Measurements from ENCODE around the gene BARX1.
"Not testable (repeated sequence)": the region's sequence is repeated elsewhere in the genome, so short reads cannot be mapped to it uniquely, and the experiment has no call there.

Gene BARX1

DNA sequence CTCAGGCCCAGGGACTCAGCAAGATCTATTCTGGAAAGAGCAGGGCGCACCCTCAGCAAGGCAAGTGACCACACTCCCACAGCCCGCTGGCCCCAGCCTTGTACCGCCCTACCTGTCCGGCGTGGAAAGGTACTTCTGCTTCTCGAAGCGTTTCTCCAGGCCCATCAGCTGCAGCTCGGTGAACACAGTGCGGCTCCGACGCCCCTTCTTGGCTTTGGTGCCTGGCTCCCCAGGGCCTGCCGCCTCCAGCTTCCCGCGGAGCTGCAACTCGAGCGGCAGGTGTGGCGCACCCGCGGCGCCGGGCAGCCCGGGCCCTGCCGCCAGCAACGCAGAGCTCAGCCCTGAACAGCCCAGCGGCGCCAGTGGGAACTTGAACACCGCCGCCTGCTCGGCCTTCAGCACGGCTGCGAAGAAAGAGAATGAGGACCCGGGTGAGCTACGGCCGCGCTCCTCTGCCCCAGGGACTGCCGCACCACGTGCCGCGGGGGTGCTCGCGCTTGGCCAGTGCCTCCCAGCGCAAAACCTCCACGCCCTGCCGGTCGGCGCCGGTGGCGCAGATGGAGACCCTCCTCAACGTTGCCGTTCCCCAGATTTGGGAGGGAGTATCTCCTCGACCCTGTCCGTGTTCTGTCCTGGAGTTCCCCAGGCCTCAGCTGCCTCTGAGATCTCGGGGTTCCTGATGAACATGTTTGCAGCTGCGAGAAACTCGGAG, 2.2 kb downstream of the BARX1 start:
- in situ Hi-C loops (cut with MboI; ENCODE audit: low sequenced_read_pairs) = no loop called here

DNA sequence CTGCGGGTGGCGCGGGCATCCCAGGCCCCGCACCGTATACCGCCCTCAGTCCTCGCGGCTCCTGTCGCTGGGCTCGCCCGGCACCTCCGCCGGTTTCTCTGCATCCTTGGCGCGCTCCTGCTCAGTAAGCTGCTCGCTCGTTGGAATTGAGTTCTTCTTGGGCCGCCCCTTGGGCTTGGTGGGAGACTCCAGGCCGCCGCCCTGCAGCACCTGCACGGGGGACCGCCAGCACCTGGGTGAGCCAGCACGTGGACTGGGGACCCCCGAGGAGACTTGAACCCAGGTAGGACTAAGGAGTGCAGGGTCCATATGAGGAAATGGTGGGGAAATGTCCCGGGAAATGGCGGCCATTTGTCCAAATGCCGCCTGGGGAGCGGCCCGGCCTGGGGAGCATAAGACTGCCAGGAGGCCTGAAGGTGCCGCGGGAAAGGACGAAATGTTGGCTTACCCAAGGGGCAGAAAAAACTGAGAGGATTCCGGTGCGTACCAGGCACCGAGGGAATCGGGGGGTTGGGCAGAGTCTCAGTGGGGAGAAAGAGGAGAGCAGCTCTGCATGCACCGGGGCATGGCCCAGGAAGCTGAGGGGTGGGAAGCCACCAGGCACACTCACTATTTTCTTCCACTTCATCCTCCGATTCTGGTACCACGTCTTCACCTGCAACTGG, 2.9 kb downstream of the BARX1 start:
- in situ Hi-C loops (cut with MboI; ENCODE audit: low sequenced_read_pairs) = no loop called here

DNA sequence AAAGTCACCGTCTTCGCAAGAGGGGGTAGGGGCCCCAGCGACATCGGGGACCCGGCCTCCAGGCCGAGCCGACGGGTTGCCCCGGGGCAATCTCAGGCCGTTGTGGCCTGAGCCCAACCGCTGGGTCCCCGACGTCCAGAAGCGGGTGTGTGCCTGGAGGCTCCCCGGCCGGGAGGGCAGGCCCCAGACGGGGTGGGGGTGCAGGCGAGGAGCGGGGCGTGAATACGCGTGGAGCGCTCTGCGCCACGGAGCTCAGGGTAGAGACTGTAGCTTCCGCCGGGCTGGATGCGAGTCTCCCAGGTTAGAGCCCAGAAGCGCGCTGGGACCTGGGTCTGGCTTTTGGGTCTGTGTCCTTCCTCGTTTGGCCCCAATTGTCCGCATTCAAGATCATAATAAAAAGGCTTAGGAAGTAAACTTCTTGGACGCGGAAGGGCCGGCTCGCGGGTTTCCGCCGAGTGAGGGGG, 3.5 kb downstream of the BARX1 start:
- in situ Hi-C loops (cut with MboI; ENCODE audit: low sequenced_read_pairs) = no loop called here

DNA sequence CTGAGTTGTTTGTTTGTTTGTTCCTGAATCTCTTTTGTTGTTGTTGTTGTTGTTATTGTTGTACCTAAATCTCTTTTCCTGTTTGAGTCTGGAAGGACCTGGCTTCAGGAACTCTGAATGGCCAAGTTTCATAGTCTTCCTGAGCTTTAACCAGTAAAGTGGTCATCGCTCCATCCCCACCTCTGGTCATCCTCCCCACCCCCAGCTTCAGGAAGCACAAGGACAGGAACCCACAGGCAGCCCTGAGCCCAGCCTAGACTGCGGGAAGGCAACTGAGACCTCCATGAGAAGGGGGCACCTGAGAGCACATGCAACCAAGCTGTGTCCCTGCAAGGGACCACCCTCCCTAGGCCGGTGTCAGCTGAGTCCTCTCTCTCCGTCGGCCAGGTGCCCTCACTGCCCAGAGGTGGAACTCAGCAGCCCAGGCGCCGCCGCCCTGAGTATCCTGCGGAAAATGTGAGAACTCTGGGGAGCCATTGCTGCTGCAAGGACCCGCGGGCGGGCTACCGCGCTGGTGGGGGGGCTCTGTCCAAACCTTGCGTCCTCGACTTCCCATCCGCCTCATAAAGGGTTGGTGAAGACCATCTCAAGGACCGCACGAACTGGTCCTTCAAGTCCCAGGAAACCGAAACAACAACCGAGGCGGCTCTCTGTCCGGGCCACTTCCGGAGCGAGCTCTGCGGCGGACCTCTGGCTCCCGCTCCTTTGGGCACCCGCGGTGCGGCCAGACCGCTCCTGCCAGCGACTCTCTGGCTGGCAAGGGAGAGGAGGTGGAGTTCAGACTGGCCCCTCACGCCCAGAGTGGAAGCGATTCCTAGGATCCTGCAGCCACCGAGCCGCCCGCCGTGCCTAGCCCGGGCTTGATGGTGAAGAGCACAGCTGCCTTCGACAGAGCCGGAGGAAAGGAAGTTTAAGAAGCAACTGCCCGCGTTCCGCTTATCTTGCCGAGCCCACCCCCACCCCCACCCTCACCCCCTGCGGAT, 4.2 kb downstream of the BARX1 start:
- in situ Hi-C loops (cut with MboI; ENCODE audit: low sequenced_read_pairs) = no loop called here

DNA sequence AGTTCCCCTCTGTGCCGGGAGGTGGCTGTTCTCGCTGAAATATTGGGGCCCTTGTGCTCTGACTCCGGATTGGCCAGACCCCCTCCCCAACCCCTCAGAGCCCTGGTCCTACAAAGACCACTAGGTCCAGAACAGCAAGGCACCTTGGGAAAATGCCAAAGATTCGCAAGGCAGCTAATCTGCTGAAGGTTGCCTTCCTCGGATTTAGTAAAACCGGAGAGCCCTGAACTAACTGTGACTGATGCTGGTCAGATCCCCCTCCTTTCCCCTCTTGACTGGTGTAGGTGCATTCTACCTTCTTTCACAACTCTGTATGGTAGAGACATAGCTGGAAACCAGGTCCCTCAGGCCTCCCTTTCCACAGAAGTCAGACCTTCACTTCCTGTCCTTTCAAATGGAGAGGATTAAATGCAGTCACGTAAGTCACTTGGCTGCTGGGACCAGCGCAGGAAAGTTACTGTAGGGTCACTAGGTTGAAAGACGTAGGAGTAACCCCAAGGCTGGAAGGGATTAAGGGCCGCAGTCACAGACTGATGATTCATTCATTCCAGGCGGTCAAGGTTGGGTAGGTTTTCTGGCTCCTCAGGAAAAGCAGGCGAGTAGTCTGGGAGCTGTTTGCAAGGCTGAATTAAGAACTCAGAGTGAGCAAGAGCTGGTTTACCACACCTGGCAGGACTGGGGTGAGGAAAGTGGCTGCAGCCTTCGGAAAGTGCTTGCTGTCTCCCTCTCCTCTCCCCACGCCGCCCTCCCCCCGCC, 5.3 kb downstream of the BARX1 start:
- in situ Hi-C loops (cut with MboI; ENCODE audit: low sequenced_read_pairs) = no loop called here

DNA sequence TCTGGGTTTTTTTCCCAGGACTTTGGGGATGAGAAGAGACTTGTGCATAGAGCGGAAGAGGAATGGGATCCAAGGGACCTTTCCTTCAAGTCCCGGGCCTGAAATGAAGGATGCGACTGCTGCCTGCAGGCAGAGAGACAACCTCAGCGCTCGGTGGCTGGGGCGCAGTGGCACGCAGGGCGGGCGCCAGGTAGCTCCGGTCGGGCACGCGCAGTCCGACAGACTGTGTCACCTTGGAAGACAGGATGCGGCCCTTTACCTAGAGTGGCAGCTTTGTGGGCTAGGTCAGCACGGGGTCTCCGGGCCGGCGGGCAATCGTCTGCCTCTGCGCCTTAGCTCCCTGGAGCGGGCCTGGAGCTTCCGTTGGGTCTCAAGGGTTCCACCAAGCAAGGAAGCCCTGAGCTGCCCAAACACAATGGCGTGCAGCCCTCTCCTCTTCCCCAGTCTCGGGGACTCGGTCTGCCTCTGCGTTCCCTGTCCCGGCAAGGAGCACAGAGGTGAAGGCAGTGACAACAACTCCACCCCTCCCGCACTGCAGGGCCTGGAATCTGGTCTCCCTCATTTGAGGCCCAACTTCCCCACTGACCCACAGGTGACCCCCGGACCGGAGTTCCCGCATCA, 6.0 kb downstream of the BARX1 start:
- in situ Hi-C loops (cut with MboI; ENCODE audit: low sequenced_read_pairs) = no loop called here

DNA sequence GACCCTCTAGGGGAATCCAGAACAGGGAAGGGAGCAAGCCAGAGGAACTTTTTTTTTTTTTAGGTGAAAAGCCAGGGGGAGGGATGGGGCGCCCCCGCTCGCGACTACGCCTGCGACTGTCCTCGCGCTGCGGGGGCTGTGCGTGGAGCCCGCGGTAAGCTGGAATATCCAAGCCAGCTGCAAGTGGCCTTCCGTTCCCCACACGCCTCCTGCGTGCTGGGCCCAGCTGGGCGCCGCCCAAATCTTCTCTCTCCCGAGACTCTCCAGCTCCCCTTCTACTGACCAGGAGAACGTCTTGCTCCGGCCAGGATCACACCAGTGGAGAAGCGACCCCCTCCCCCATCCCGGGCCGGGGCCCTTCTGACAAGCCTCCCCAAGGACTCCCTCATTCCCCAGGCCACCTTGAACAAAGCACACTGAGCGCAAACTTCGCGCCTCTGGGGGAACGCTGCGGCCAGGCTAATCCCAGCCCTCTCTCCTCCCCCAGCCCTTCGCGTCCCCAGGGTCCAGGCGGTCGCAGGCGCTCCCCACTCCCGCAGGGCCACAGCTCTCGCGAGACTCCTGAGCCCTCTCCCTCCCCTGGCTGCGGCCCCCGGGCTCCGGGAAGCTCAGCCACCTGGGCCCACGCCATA, 6.6 kb downstream of the BARX1 start:
- in situ Hi-C loops (cut with MboI; ENCODE audit: low sequenced_read_pairs) = no loop called here

DNA sequence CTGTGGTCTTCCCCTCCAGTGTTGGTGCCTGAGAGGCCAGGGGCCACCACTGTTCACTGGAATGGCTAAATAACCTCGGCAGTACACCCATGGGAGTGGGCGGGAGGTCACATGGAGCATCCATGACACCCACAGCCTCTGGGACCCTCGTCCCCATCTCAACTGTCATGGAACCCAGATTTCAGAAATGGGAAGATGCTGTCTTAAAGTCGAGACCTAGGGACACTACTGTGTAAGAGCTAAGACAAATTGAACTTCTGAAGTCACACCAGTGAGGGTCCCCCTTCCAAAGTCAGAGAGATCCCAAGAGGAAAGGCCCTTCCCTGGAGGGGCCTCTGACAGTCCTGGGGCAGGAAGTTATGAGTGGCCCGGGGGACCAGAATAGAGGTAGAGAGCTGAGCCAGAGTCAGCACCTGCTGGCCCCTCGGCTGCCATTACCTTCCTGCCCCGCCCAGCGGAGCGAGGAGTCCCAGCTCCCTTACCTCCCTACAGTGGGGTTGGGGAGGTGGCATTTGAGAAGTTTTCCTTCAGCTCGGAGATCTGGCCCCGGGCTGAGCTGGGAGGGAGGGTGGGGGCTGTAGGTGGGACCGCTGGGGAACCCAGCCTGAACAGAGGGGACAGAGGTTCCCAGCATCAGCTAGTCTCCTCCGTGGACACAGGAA, 7.6 kb downstream of the BARX1 start:
- in situ Hi-C loops (cut with MboI; ENCODE audit: low sequenced_read_pairs) = no loop called here

DNA sequence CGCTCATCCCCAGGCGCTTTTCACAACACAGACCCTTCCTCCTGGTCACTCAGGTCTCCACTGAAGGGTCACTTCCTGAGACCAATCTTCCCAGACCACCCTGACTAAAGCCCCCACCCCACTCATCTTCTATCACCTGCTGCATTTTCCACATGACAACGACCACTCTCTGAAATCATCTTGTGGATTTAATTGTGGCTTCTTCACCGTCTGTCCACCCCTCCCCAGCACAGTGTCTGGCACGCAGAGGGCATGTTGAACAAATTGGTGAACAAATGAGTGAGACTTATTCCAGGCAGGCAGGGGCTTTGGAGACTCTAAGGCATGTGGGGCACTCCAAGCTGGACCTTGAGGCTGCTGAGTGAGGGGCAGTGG, 8.8 kb downstream of the BARX1 start:
- in situ Hi-C loops (cut with MboI; ENCODE audit: low sequenced_read_pairs) = no loop called here

DNA sequence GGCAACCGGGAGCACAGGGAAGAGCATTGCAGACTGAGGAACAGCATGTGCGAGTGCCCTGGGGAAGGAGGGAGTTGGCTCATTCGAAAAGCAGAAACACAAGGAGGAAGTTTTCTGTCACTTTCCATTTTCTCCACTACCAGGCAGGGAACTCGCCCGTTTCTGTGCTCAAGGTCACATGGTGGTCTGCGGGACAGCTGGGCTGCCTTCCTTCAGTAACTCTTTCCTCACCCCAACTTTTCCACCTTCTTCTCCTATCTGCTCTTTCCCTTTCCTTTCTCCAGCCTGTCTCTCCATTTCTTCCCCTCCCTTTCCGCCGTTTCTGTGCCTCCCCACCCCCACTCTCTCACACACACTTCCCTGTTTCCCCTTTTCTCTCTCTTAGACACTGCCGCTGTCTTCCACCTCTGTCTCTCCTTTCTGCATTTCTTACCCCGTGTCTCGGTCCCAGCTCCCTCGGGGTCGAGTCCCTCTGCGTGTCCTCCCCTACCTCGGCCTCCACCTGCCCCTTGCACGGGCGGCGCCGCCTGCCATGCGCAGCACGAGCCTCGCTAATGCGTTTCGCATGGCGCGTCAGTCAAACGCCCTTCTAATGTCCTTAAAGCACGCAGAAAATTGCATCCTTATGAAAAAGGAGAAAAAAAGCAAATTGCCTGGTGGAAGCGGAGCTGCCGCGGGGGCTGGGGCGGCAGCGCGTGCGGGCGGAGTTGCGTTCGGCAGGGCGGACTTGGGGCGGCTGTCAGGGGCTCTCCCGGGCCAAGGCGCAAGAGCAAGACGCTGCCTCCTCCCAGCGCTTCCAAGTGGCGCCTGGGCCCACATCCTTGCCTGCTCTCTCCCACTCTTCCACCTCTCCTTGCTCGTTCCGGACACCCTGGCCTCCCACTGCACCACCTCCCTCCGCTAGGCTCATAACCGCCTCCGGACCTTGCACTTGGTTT, 9.5 kb downstream of the BARX1 start:
- in situ Hi-C loops (cut with MboI; ENCODE audit: low sequenced_read_pairs) = no loop called here

DNA sequence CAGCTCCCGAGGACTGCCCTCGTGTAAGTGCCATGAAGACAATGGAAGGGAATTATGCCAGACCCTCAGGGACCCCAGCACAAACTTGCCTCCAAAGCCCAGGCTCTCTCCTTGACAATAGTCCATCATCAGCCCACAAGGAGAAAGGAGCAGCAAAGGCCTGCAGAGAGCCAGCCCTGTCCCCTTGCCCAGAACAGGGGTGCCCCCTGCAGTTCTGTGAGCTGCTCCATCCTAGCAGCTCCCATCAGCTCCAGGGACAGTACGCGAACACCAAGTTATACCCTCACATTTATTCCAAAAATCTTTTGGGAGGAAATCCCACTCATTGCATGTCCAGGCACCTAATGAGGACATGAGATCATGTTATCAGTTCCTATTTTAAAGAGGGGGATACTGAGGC, 11.1 kb downstream of the BARX1 start:
- in situ Hi-C loops (cut with MboI; ENCODE audit: low sequenced_read_pairs) = no loop called here

DNA sequence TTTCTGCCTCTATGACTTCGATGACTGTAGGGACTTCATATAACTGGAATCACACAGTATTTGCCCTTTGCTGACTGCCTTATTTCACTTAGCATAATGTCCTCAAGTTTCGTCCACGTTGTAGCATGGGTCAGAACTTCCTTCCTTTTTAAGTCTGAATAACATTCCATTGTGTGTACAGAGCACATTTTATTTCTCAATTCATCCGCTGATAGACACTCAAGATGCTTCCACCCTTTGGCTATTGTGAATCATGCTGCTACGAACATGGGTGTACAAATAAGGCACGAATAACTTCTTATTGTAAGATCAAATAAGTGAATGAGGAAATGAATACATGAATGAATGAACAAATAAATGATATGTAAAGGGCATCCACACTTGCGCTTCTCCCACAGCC, 13.0 kb downstream of the BARX1 start:
- in situ Hi-C loops (cut with MboI; ENCODE audit: low sequenced_read_pairs) = no loop called here

DNA sequence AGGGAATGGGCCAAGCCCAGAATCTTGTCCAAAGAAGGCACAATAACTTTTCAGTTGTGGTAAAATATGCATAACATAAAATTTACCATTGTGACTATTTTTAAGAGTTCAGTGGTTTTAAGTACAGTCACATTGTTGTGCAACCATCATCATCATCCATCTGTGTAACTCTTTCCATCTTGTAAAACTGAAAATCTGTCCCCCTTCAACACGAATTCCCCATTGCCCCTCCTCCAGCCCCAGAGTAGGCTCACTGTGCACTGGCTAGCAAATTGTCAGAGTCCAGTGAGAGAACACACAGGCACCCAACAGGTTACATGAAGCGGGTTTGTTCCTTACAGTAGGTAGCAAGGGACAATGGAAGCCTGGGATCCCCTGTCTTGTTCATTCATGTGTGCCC, 13.7 kb downstream of the BARX1 start:
- in situ Hi-C loops (cut with MboI; ENCODE audit: low sequenced_read_pairs) = no loop called here

DNA sequence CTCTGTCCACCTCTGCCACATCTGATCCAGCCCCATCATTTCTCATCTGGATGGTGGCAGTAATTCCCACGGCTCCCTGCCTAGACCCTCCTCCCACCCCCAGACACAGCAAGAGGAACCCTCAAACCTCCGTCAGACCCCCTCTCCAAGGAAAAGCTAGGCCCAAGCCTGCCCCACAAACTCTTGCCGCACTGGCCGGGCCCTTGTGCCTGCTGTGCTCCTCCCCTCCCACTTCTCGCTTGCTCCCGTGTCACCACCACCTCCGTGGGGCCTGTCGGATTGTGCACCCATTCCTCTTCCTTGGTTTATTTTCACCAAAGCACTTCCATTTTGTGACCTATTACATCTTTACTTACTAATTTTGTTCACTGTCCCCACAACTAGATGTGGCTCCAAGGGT, 14.2 kb downstream of the BARX1 start:
- in situ Hi-C loops (cut with MboI; ENCODE audit: low sequenced_read_pairs) = no loop called here

DNA sequence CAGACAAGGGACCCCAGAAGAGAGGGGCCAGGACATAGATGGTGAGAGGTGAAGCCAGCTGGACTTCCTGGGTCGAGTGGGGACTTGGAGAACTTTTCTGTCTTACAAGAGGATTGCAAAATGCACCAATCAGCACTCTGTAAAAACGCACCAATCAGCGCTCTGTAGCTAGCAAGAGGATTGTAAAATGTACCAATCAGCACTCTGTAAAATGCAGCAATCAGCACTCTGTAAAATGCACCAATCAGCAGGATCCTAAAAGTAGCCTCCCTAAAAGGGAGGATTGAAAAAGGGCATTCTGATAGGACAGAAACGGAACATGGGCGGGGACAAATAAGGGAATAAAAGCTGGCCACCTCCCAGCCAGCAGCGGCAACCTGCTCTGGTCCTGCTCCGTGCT, 15.6 kb downstream of the BARX1 start:
- in situ Hi-C loops (cut with MboI; ENCODE audit: low sequenced_read_pairs) = not testable (repeated sequence)

DNA sequence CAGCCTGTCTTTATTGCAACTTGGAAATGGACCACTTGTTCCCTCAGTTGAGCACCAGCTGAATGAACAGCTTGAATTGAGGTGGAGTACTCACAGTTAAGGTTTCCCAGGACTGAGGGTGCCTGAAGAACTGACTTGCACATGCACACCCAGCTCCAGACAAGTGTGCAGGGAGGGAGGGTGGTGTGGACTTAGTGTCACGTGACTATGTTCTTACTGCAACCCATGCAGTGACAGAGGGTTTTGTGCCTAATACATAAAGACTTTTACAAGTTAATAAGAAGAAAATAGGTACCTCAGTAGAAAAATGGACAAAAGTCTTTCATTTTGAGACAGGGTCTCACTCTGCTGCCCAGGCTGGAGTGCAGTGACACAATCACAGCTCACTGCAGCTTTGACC, 18.0 kb downstream of the BARX1 start:
- in situ Hi-C loops (cut with MboI; ENCODE audit: low sequenced_read_pairs) = no loop called here

DNA sequence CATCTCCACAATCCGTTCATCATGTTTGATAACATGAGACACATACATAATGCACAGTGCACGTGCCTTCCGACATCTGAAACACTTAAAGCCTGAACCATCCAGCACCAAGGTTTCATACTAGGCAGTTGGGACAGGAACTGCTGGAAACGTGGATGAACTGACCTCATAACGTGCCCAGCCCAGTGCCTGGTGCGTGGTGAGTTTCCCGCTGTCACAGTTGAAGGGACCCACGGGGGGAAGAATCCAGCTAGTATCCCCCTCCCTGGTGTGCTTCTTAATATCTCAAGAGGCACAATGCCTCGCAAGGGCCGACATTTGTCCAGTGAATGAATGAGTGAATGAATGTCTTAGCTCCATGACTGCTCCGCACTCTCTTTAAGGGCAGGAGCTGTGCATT, 23.2 kb downstream of the BARX1 start:
- in situ Hi-C loops (cut with MboI; ENCODE audit: low sequenced_read_pairs) = no loop called here

DNA sequence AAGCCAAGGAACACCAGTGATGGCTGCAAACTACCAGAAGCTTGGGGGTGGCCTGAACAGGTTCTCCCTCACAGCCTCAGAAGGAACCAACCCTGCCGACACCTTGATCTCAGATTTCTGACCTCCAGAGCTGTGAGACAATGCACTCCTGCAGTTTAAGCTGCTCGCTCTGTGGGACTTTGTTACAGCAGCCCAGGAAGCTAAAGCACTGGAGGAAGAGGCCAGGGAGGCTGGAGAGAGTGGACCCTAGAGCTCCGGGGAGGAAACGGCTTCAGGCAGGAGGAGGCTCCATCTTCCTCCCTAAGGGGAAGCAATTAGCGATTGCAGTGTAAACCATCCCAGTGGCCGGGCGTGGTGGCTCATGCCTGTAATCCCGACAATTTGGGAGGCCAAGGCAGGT, 25.1 kb downstream of the BARX1 start:
- in situ Hi-C loops (cut with MboI; ENCODE audit: low sequenced_read_pairs) = no loop called here
